CD4-positive, alpha-beta T cell treated with Interleukin-17A for 4 hours (primary cell): Measurements from ENCODE around the gene OAS2.

Source experiments
- DNase-seq: peaks from one replicate; pipeline ENCODE4 v3.0.0-alpha.2; 2020; ENCODE audit warnings: mixed read lengths

Gene OAS2, protein sequence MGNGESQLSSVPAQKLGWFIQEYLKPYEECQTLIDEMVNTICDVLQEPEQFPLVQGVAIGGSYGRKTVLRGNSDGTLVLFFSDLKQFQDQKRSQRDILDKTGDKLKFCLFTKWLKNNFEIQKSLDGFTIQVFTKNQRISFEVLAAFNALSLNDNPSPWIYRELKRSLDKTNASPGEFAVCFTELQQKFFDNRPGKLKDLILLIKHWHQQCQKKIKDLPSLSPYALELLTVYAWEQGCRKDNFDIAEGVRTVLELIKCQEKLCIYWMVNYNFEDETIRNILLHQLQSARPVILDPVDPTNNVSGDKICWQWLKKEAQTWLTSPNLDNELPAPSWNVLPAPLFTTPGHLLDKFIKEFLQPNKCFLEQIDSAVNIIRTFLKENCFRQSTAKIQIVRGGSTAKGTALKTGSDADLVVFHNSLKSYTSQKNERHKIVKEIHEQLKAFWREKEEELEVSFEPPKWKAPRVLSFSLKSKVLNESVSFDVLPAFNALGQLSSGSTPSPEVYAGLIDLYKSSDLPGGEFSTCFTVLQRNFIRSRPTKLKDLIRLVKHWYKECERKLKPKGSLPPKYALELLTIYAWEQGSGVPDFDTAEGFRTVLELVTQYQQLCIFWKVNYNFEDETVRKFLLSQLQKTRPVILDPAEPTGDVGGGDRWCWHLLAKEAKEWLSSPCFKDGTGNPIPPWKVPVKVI

DNA sequence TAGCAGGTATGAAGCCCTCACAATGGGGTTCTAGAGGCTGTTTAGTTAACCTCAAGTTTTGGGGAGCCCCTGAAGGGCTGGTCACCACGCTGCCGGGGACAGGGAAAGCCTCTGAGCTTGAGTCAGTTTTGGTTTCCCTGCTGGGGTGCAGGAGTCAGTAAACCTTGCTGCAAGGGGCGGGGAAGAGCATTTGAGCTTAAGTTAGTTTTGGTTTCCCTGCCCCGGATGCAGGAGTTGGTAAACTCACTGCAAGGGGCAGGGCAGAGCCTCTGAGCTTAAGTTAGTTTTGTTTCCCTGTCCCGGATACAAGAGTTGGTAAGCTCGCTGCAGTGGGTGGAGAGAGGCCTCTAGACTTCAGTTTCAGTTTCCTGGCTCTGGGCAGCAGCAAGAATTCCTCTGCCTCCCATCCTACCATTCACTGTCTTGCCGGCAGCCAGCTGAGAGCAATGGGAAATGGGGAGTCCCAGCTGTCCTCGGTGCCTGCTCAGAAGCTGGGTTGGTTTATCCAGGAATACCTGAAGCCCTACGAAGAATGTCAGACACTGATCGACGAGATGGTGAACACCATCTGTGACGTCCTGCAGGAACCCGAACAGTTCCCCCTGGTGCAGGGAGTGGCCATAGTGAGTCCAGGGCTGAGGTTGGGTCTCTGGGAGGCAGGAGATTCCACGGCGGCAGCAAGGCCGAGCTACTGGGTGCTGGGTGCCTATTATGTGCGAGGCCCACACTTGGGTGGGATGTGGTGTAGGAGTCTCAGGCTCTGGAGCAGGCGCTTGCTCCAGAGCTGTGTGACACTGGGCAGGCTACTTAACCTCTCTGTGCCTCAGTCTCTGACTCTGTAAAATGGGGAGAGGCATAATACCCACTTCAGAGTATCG is at the start of gene OAS2:
OAS2 (plus strand) TSS at position 357 of the 878 bp plus-strand sequence; CDS start at position 447, 90 bp downstream.
- DNase-seq = peak; percentile 84

DNA sequence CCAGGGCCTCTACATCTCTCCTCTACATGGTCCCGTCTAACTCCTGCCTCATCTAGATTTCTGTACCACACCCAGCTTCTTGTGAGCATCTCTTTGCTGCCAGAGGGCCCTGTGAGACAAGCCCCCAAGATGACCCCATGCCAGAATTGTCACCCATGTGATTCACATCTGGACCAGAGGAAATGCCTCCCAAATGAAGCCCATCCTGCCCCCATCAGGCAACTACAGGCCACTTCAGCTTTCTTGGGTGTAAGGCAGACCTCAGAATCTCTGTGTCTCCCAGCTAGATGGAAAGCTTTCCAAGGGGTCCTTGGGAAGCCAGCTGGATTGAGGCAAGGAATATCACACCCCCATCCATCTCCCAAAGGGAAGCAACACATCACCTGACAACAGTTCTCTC is 49.3 kb upstream of the OAS2 start:
- DNase-seq = no peak

DNA sequence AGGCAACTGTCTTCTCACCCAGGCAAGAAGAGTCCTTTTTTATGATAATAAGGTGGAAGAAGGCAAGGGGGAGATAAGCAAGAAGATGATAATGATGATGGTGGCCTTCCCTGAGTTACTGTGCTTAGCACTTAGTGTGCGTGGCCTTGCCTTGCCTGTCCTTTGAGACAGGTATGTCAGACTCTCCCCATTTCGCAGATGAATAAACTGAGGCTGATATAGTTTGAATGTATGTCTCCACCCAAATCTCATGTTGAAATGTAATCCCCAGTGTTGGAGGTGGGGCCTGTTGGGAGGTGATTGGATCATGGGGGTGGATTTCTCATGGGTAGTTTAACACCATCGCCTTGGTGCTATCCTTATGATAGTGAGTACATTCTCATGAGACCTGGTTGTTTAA is 48.6 kb upstream of the OAS2 start:
- DNase-seq = no peak

DNA sequence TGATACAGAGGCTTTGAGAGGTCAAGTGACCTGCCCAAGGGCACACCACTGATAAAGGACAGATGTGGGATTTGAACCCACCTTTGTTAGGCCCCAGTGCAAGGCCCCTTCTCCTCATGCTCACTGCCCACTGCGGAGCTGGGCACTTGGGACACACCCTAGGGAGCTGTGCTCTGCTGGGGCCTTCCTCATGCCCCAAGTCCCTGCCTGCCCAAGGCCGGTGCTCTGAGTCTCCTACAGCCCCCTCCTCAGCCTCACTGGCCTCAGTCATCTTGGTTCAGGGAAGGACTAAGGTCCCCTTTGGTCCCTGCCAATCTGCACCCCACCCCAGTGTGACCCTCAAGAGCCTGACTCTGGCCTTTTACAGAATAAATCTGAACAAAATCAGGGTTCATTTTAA is 48.0 kb upstream of the OAS2 start:
- DNase-seq = no peak

DNA sequence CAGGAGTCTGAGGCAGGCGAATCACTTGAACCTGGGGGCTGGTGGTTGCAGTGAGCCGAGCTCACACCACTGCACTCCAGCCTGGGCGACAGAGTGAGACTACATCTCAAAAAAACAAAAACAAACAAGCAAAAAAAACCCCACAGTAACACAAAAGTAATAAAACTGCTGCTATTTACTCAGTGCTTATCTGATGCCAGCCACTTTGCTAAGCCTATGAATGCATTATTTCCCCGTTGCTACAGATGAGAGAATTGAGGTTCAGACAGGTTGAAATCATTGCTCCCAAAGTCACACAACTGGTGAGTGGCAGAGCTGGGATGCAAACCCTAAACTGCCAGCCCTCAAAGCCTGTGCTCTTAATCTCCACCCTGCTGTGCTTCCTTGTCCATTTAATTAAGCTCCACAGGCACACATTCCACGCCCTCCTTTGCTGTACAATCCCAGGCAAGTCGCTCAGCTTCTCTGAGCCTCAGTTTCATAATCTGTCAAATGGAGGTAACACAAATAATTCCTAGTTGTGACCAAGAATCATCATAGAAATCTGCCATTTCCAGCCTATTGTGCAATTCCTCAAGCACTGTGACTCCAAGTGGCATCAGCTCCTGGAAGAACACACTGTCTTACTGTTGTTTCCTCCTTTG is 45.7 kb upstream of the OAS2 start:
- DNase-seq = no peak

DNA sequence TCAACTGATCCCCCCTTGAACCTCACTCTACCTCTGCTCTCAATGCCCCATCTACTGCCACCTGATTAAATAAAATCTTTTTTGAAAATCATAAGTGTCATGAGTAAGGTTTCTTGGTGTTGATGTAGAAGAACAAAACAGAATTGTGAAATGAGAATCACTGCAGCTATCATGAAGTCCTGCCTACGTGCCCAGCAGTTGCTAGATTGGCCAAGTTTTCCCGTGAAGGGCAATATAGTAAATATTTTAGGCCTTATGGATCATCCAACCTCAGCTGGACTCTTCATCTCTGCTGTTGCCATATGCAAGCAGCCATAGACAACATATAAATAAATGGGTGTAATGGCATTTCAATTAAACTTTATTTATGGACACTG is 45.2 kb upstream of the OAS2 start:
- DNase-seq = no peak

DNA sequence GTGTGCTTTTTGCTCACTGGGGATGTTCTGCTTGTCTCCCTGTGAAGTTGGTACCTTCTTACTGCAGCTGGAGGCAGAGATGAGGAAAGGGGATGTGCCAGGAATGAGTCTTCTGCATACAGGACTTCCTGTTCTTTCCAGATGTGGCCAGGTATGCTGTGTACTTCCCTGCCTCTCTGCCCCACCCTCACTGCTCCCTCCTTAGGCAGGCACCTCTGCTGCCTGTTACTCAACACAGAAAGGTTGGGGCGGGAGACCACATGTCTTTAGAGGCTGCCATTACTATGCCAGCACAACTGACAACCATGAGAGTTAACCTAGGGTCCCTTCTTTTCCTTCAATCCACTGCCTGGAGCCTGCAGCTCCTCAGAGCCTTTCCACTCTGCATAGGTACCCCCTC is 42.1 kb upstream of the OAS2 start:
- DNase-seq = no peak

DNA sequence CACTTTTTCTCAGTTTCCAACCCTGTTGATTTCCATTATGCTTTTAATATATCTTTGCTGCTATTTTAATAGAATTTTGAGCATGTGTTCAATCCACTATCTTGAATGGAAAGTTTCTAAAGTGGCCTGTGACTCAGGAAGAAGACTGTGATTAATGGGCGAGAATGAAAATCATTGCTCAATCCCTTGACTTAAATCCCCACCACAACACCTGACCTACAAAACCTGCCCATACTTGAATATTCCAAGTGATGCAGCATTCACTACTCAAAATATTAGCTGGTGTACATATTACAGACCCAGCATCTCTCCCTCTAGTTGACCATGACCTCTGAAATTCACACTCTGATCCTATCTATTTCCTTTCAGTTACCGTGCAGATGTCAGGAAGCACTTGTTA is 41.4 kb upstream of the OAS2 start:
- DNase-seq = no peak

DNA sequence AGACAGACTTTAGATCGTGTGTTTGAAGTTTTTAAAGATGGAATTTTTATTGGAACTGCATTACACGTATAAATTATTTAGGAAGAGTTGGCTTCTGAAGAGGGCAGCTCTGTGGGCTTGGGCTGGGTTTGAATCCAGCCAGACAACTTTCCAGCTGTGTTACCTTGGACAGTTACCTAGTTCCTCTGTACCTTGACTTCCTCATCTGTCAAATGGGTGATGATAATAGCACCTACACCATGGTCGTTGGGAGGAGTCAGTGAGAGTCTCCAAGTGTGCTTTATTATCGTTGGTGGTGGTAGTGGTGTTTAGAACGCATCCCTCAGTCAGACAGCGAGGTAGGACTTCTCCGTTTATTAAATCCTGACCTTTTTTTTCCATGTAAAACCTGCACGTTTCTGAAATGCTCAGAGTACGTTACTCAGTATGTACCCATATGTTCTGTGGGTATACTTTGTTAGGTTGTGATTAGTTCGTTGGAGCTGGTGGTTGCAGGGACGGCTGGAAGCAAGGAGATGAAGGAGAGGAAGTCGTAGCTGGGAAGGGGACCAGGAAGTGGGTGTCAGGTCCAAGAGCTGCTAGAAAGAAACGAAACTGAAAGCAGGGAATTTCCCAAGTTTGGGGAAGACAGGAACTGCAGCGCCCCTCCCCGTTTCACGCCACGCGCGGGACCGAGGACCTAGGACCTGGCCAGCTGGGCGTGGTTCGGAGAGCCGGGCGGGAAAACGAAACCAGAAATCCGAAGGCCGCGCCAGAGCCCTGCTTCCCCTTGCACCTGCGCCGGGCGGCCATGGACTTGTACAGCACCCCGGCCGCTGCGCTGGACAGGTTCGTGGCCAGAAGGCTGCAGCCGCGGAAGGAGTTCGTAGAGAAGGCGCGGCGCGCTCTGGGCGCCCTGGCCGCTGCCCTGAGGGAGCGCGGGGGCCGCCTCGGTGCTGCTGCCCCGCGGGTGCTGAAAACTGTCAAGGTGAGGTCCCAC is 40.3 kb upstream of the OAS2 start, which contains the start of gene OAS3:
OAS3 (plus strand) TSS at position 734 of the 979 bp plus-strand sequence; CDS start at position 791, 57 bp downstream.
- peak; percentile 73 for DNase-seq

DNA sequence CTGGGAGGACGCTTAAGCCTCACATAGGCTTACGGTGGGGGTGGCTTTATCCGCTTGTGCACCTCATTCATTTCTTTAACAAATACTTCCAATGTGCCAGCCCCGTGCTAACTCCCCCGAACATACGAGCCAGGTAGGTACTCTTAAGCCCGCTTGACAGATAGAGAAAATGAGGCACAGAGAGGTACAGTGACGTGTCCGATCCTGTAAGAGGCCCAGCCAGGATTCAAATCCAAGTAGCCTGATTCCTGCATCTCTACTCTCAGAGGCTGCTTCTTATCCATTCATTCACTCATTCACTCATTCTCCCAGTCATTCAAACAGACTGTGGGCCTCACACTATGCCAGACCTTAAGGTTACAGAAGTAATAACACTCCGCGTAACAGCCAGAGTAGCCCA is 39.6 kb upstream of the OAS2 start:
- DNase-seq = no peak

DNA sequence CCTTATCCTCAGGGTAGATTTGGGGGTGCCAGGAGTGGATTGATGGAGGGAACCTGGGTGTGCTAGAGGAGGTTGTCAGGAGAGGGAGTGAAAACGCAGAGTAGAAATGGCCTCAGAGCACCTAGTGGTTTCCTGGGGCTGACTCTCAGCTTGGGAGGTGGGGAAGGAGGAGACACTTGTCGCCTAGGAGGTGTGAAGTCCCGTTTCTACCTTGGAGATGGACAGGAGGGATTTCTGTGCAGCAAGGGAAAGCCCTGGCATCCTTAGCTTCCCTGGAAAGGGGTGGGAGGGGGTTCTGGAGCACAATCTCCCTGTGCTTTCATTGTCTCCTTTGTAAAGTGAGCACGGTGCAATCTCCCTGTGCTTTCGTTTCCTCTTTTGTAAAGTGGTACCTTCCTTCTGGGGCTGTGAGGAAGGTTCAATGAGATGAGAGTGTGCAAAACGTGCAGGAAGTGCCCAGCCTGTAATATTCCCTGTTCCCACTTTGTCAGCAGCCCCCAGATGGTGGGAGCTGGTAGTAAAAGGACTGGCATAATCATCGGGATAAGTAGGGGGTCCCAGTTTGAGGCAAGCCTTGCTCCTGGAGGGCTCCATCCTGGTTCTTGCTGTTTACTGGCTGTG is 38.4 kb upstream of the OAS2 start:
- DNase-seq = peak; percentile 37

DNA sequence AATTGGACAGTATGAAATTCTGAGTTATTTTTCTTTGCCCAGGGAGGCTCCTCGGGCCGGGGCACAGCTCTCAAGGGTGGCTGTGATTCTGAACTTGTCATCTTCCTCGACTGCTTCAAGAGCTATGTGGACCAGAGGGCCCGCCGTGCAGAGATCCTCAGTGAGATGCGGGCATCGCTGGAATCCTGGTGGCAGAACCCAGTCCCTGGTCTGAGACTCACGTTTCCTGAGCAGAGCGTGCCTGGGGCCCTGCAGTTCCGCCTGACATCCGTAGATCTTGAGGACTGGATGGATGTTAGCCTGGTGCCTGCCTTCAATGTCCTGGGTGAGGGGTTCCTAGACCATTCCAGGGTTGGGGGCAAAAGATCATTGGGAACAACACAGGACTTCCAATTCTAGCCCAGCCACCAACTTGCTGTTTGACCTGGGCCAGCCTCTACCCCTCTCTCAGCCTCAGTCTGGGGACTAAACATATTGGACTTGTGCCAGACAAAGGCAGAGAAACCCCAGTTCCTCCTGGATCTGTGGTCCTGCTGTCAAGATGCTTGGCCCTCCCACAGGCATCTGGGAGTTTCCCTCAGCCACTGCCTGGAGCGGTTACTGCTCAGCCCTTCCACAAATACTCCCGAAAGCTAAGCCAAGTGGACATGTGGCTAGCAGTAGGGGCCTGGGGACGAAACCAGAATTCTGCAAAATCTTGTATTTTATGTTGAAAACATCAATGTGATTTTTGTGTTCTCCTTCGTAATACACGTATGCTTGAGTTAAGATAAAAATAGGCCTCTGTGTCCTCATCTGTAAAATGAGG is 36.6 kb upstream of the OAS2 start:
- DNase-seq = no peak

DNA sequence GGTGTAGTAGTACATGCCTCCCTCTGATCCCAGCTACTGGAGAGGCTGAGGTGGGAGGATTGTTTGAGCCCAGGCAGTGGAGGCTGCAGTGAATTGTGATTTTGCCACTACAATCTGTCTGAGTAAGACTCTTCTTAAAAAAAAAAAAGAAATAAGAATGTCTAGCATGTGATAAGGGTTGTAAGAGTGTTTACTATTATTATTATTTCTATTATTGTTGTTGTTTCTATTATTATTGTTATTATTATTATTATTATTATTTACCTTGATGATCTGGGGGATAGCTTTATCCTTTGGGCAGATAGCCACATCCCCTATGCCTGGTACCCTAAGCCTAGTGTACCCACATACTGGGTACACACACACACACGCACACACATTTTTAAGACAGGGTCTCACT is 35.7 kb upstream of the OAS2 start:
- no peak for DNase-seq

DNA sequence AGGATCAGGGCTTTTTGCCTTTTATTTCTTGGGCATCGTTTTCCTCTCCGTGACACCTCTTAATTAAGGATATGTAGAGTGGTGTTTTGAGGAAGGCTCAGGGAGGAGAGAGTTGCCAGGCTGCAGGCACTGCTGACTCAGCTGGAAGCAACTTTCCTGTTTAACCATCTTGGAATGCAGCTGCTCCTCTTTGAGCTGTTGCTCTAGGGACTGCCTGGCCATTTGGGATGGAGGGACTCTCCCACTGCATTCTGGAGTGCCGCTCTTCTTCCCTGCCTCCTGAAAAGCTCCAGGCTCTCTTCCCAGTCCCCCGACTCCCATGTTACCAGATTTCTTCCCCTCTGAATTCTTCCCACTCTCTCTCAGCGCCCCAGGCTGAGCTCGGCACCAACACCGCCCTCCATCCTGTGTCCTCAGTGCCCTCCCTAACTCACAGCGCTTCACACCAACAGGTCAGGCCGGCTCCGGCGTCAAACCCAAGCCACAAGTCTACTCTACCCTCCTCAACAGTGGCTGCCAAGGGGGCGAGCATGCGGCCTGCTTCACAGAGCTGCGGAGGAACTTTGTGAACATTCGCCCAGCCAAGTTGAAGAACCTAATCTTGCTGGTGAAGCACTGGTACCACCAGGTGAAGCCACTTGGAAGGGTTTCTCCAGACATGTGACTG is 34.2 kb upstream of the OAS2 start:
- no peak for DNase-seq

DNA sequence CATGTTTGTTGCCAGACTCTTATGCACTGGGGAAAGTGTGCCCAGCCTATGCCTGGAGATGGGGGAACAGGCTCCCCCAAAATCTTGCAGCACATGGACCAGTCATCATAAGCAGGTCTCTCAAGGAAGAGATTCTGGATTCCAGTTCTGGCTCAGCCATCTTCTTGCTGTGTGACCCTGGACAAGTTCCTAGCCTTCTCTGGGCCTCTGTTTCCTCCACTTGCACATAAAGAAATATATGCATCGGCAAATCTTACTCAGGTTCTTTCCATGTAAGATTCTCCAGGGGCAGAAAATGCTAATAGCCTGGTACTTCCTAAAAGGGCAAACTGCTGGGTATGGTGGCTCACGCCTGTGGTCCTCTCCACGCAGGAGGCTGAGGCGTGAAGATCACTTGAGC is 32.8 kb upstream of the OAS2 start:
- no peak for DNase-seq

DNA sequence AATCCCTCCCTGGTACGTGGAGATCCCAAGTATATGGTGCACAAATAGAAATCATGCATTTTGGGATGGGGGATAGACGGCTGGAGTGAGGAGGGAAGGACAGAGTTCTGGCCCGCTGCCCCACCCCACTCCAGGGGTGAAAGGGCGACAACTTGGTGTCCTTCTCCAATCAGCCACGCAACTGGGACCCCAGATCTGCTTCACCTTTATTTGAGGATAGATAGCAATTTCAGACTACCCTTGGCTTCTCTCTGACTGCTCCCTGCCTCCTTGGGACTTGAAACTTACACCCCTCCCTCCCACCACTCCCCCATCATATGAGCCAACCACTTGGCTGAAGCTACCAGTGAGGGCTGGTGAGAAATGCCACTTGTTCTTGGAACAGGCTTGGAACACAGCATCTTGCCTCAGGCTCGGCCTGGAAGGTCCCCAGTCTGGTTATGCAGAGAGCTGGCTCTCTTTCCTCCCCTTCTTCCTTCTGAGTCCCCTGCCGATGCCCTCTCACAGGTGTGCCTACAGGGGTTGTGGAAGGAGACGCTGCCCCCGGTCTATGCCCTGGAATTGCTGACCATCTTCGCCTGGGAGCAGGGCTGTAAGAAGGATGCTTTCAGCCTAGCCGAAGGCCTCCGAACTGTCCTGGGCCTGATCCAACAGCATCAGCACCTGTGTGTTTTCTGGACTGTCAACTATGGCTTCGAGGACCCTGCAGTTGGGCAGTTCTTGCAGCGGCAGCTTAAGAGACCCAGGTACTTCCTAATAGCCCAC is 31.9 kb upstream of the OAS2 start:
- DNase-seq = no peak

DNA sequence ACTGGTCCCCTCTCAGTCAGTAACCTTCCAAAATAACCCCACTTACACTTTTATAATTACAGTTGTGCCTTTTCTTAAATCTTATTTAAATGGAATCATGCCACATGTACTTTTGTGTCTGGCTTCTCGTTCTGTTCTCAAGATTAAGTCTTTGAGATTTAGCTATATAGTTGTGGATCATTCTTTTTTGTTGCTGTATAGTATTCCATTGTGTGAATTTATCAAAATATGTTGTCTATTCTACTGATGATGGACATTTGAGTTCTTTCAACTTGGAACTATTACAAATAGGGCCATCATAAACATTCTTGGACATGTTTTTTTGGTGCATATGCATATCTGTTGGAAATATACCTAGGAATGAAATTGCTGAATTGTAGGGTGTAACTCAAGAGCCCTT is 31.0 kb upstream of the OAS2 start:
- DNase-seq = no peak

DNA sequence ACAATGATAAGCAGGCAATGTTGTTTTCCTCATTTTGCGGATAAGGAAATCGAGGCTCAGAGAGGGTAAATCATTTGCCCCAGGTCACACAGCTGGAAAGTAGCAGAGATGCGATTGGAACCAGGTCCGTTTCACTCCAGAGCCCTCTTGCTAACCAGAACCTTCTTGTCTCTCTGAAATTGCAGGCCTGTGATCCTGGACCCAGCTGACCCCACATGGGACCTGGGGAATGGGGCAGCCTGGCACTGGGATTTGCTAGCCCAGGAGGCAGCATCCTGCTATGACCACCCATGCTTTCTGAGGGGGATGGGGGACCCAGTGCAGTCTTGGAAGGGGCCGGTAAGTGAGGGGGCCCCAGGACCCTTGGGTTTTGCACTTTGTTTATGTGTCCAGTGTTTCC is 30.6 kb upstream of the OAS2 start:
- DNase-seq = no peak

DNA sequence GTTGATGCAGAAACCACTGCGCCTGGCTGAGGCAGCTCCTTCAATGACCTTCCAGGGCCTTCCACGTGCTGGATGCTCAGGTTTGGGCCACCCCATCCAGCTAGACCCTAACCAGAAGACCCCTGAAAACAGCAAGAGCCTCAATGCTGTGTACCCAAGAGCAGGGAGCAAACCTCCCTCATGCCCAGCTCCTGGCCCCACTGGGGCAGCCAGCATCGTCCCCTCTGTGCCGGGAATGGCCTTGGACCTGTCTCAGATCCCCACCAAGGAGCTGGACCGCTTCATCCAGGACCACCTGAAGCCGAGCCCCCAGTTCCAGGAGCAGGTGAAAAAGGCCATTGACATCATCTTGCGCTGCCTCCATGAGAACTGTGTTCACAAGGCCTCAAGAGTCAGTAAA is 29.5 kb upstream of the OAS2 start:
- no peak for DNase-seq
